HEK293 (cell line): ENCODE results near the gene FEM1A.
A peak's percentile ranks its signal among the peaks of the same experiment; 100 is the strongest.

Experiments used
- BCL11B ChIP-seq: fragments of 450-650 bp; formaldehyde crosslinking; IDR thresholded peaks from 2 replicates; pipeline ENCODE4 v1.5.1; 2016; ENCODE audit warnings: low read depth, missing biosample characterization, missing genetic modification characterization
- GLIS1 ChIP-seq: fragments of 450-650 bp; formaldehyde crosslinking; IDR thresholded peaks from 2 replicates; pipeline ENCODE4 v1.5.1; 2016; ENCODE audit warnings: missing biosample characterization, missing genetic modification characterization
- IKZF3 ChIP-seq: fragments of 450-650 bp; IDR thresholded peaks from 2 replicates; pipeline ENCODE4 v1.5.0; 2018; ENCODE audit warnings: missing biosample characterization, mild to moderate bottlenecking, missing genetic modification characterization, moderate library complexity
- KLF16 ChIP-seq: fragments of 450-650 bp; formaldehyde crosslinking; IDR thresholded peaks from 2 replicates; pipeline ENCODE4 v1.5.1; 2017; ENCODE audit warnings: missing biosample characterization, missing genetic modification characterization
- OVOL3 ChIP-seq: fragments of 450-650 bp; formaldehyde crosslinking; IDR thresholded peaks from 2 replicates; pipeline ENCODE4 v1.5.1; 2016; ENCODE audit warnings: missing biosample characterization, missing genetic modification characterization
- SP2 ChIP-seq: fragments of 450-650 bp; formaldehyde crosslinking; IDR thresholded peaks from 2 replicates; pipeline ENCODE4 v1.5.1; 2016; ENCODE audit warnings: missing biosample characterization, missing genetic modification characterization
- SP3 ChIP-seq: fragments of 450-650 bp; formaldehyde crosslinking; IDR thresholded peaks from 2 replicates; pipeline ENCODE4 v1.5.1; 2016; ENCODE audit warnings: missing biosample characterization, missing genetic modification characterization
- YY1 ChIP-seq: fragments of 450-650 bp; formaldehyde crosslinking; IDR thresholded peaks from 2 replicates; pipeline ENCODE4 v1.5.1; 2018; ENCODE audit warnings: missing biosample characterization, missing genetic modification characterization
- YY2 ChIP-seq: fragments of 450-650 bp; formaldehyde crosslinking; IDR thresholded peaks from 2 replicates; pipeline ENCODE4 v1.5.1; 2016; ENCODE audit warnings: missing biosample characterization, missing genetic modification characterization
- ZBTB26 ChIP-seq: fragments of 450-650 bp; formaldehyde crosslinking; optimal IDR thresholded peaks from 2 replicates; pipeline ENCODE3; 2016; ENCODE audit warnings: missing biosample characterization, mild to moderate bottlenecking, missing genetic modification characterization
- ZEB2 ChIP-seq: fragments of 450-650 bp; formaldehyde crosslinking; IDR thresholded peaks from 2 replicates; pipeline ENCODE4 v1.5.1; 2016; ENCODE audit warnings: missing biosample characterization, missing genetic modification characterization
- ZFHX2 ChIP-seq: fragments of 450-650 bp; formaldehyde crosslinking; conservative IDR thresholded peaks from 2 replicates; pipeline ENCODE4 v1.5.1; 2016; ENCODE audit warnings: missing biosample characterization, missing genetic modification characterization
- ZNF114 ChIP-seq: fragments of 450-650 bp; formaldehyde crosslinking; IDR thresholded peaks from 2 replicates; pipeline ENCODE4 v1.5.0; 2017; ENCODE audit warnings: missing biosample characterization, missing genetic modification characterization
- ZNF18 ChIP-seq: fragments of 450-650 bp; formaldehyde crosslinking; IDR thresholded peaks from 2 replicates; pipeline ENCODE4 v1.5.1; 2016; ENCODE audit warnings: missing biosample characterization, missing genetic modification characterization
- ZNF24 ChIP-seq: fragments of 450-650 bp; formaldehyde crosslinking; IDR thresholded peaks from 2 replicates; pipeline ENCODE4 v1.5.1; 2016; ENCODE audit warnings: missing biosample characterization, missing genetic modification characterization
- ZNF335 ChIP-seq: fragments of 450-650 bp; formaldehyde crosslinking; conservative IDR thresholded peaks from 2 replicates; pipeline ENCODE4 v1.5.1; 2016; ENCODE audit warnings: missing biosample characterization, missing genetic modification characterization
- ZNF391 ChIP-seq: fragments of 450-650 bp; formaldehyde crosslinking; IDR thresholded peaks from 2 replicates; pipeline ENCODE4 v1.5.1; 2016; ENCODE audit warnings: low read depth, missing biosample characterization, missing genetic modification characterization, borderline replicate concordance
- ZNF426 ChIP-seq: fragments of 450-650 bp; formaldehyde crosslinking; IDR thresholded peaks from 2 replicates; pipeline ENCODE4 v1.5.1; 2017; ENCODE audit warnings: missing biosample characterization, missing genetic modification characterization, mild to moderate bottlenecking, inconsistent platforms, moderate library complexity
- ZNF433 ChIP-seq: fragments of 450-650 bp; formaldehyde crosslinking; IDR thresholded peaks from 2 replicates; pipeline ENCODE4 v1.5.1; 2016; ENCODE audit warnings: missing biosample characterization, missing genetic modification characterization, low read depth
- ZNF558 ChIP-seq: fragments of 450-650 bp; formaldehyde crosslinking; IDR thresholded peaks from 2 replicates; pipeline ENCODE4 v1.5.1; 2016; ENCODE audit warnings: missing biosample characterization, missing genetic modification characterization
- ZNF585B ChIP-seq: fragments of 450-650 bp; formaldehyde crosslinking; IDR thresholded peaks from 2 replicates; pipeline ENCODE4 v1.5.1; 2016; ENCODE audit warnings: missing biosample characterization, missing genetic modification characterization
- ZNF692 ChIP-seq: fragments of 450-650 bp; formaldehyde crosslinking; IDR thresholded peaks from 2 replicates; pipeline ENCODE4 v1.5.1; 2016; ENCODE audit warnings: missing biosample characterization, missing genetic modification characterization
- ZNF76 ChIP-seq: fragments of 450-650 bp; formaldehyde crosslinking; IDR thresholded peaks from 2 replicates; pipeline ENCODE4; 2016; ENCODE audit warnings: low read depth, missing biosample characterization, missing genetic modification characterization, borderline replicate concordance
- TF ChIP-seq, protein P1 (sequence below): fragments of 450-650 bp; formaldehyde crosslinking; conservative IDR thresholded peaks from 2 replicates; pipeline ENCODE4 v1.5.1; 2016; ENCODE audit warnings: low read depth, missing biosample characterization, missing genetic modification characterization
- TF ChIP-seq, protein P2 (sequence below): fragments of 450-650 bp; formaldehyde crosslinking; IDR thresholded peaks from 2 replicates; pipeline ENCODE4 v1.5.1; 2016; ENCODE audit warnings: missing biosample characterization, missing genetic modification characterization, low read depth

Gene FEM1A

GRCh38 chr19:4791183-4792018 is at the start of gene FEM1A (continued):
- TF ChIP-seq ZNF692 (peak; percentile 53), ZBTB26 (tag by site-specific recombination) (peak; percentile 76), OVOL3 (tag by site-specific recombination) (0 out of 2 replicates have a peak, but pooled peaks have one; percentile 29), SP2 (peak; percentile 88), ZNF433 (tag by site-specific recombination) (no peak), ZNF114 (no peak), ZNF585B (tag by site-specific recombination) (no peak), ZNF426 (tag by site-specific recombination) (no peak), ZNF76 (tag by site-specific recombination) (peak; percentile 100), SP3 (peak; percentile 92), ZFHX2 (tag by site-specific recombination) (0 out of 2 replicates have a peak, but pooled peaks have one; percentile 6), ZNF24 (tag by site-specific recombination) (no peak), YY1 (tag by site-specific recombination) (peak; percentile 100), GLIS1 (tag by site-specific recombination) (peak; percentile 46), BCL11B (no peak), ZNF391 (tag by site-specific recombination) (peak; percentile 35; the same call in 1 of the 2 replicates), KLF16 (peak; percentile 55; the same call in 1 of the 2 replicates), ZEB2 (tag by site-specific recombination) (peak; percentile 60; the same call in 1 of the 2 replicates), ZNF18 (peak; percentile 73), YY2 (tag by site-specific recombination) (peak; percentile 99), ZNF335 (peak; percentile 61), ZNF558 (tag by site-specific recombination) (no peak; the same call in 1 of the 2 replicates), IKZF3 (no peak)
- TF ChIP-seq, protein P1, sequence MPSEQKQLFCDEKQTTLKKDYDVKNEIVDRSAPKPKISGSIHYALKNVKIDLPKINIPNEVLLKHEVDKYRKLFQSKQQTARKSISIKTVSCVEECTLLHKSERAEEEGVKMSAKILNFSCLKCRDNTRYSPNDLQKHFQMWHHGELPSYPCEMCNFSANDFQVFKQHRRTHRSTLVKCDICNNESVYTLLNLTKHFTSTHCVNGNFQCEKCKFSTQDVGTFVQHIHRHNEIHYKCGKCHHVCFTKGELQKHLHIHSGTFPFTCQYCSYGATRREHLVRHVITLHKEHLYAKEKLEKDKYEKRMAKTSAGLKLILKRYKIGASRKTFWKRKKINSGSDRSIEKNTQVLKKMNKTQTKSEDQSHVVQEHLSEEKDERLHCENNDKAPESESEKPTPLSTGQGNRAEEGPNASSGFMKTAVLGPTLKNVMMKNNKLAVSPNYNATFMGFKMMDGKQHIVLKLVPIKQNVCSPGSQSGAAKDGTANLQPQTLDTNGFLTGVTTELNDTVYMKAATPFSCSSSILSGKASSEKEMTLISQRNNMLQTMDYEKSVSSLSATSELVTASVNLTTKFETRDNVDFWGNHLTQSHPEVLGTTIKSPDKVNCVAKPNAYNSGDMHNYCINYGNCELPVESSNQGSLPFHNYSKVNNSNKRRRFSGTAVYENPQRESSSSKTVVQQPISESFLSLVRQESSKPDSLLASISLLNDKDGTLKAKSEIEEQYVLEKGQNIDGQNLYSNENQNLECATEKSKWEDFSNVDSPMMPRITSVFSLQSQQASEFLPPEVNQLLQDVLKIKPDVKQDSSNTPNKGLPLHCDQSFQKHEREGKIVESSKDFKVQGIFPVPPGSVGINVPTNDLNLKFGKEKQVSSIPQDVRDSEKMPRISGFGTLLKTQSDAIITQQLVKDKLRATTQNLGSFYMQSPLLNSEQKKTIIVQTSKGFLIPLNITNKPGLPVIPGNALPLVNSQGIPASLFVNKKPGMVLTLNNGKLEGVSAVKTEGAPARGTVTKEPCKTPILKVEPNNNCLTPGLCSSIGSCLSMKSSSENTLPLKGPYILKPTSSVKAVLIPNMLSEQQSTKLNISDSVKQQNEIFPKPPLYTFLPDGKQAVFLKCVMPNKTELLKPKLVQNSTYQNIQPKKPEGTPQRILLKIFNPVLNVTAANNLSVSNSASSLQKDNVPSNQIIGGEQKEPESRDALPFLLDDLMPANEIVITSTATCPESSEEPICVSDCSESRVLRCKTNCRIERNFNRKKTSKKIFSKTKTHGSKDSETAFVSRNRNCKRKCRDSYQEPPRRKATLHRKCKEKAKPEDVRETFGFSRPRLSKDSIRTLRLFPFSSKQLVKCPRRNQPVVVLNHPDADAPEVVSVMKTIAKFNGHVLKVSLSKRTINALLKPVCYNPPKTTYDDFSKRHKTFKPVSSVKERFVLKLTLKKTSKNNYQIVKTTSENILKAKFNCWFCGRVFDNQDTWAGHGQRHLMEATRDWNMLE: peak; percentile 85
- TF ChIP-seq, protein P2, sequence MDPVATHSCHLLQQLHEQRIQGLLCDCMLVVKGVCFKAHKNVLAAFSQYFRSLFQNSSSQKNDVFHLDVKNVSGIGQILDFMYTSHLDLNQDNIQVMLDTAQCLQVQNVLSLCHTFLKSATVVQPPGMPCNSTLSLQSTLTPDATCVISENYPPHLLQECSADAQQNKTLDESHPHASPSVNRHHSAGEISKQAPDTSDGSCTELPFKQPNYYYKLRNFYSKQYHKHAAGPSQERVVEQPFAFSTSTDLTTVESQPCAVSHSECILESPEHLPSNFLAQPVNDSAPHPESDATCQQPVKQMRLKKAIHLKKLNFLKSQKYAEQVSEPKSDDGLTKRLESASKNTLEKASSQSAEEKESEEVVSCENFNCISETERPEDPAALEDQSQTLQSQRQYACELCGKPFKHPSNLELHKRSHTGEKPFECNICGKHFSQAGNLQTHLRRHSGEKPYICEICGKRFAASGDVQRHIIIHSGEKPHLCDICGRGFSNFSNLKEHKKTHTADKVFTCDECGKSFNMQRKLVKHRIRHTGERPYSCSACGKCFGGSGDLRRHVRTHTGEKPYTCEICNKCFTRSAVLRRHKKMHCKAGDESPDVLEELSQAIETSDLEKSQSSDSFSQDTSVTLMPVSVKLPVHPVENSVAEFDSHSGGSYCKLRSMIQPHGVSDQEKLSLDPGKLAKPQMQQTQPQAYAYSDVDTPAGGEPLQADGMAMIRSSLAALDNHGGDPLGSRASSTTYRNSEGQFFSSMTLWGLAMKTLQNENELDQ (tag by site-specific recombination): no peak
